CD14-positive monocyte (primary cell): ENCODE data around the gene DCAF6. TPM values are rescaled to one million over a fixed set of nuclear protein-coding genes. Genes with fewer than 3 reads are reported as not detected.

Experiments used
- DNase-seq, 3 donors: peaks; one replicate each; pipeline ENCODE4 v3.0.0-alpha.2; 2011 to 2022
- H2AFZ ChIP-seq: 2 replicates; pipeline ENCODE4 v1.6.0; 2012; ENCODE audit warnings: mild to moderate bottlenecking, low read depth, low read length, inconsistent platforms; ENCODE audit not compliant: insufficient read depth, poor library complexity, severe bottlenecking
- H3K27ac ChIP-seq, 2 donors: 1 replicate in 1 of 2; 2 replicates in 1 of 2; pipeline ENCODE4 v1.5.1; 2012 to 2013; ENCODE audit warnings: low read length in 2 of 2, control low read depth in 1 of 2, inconsistent platforms in 1 of 2, low read depth in 1 of 2, mild to moderate bottlenecking in 1 of 2
- H3K27me3 ChIP-seq, 2 donors: one replicate each; pipeline versions ENCODE4 v1.6.0 to v1.6.1; 2011 to 2013; ENCODE audit warnings: low read length in 2 of 2; ENCODE audit not compliant: control insufficient read depth in 2 of 2, insufficient read depth in 2 of 2
- H3K36me3 ChIP-seq, 2 donors: replicated peaks in 1 of 2; 1 replicate in 1 of 2; 2 replicates in 1 of 2; pipeline versions ENCODE4 v1.5.1 to v1.6.1; 2012 to 2013; ENCODE audit warnings: low read length in 2 of 2, control low read depth in 1 of 2, inconsistent platforms in 1 of 2, mild to moderate bottlenecking in 1 of 2; ENCODE audit not compliant: insufficient read depth in 2 of 2, control insufficient read depth in 1 of 2
- H3K4me1 ChIP-seq, 2 donors: 1 replicate in 1 of 2; 2 replicates in 1 of 2; pipeline versions ENCODE4 v1.5.1 to v1.6.1; 2012 to 2013; ENCODE audit warnings: low read length in 2 of 2, control low read depth in 1 of 2, inconsistent platforms in 1 of 2, mild to moderate bottlenecking in 1 of 2, moderate library complexity in 1 of 2; ENCODE audit not compliant: insufficient read depth in 2 of 2, control insufficient read depth in 1 of 2
- H3K4me2 ChIP-seq: replicated peaks from 2 replicates; pipeline ENCODE3; 2012; ENCODE audit warnings: low read length, moderate library complexity, mild to moderate bottlenecking; ENCODE audit not compliant: poor library complexity, severe bottlenecking; ENCODE audit errors: extremely low read depth
- H3K4me3 ChIP-seq, 3 experiments: fragments of 200-600 bp in 1 of 3; sonication (generic) in 1 of 3; replicated peaks in 1 of 3; 1 replicate in 2 of 3; 2 replicates in 1 of 3; pipeline ENCODE4 v1.5.1; 2011 to 2013; ENCODE audit warnings: low read length in 3 of 3, mild to moderate bottlenecking in 3 of 3, control low read depth in 2 of 3, low read depth in 2 of 3, inconsistent platforms in 1 of 3, moderate library complexity in 1 of 3
- H3K79me2 ChIP-seq: 2 replicates; pipeline ENCODE4 v1.6.0; 2012; ENCODE audit warnings: mild to moderate bottlenecking, control low read depth, inconsistent platforms, low read length, moderate library complexity; ENCODE audit not compliant: insufficient read depth
- H3K9ac ChIP-seq: 2 replicates; pipeline ENCODE4 v1.6.0; 2017; ENCODE audit warnings: low read length, mild to moderate bottlenecking; ENCODE audit not compliant: insufficient read depth, poor library complexity, severe bottlenecking
- H3K9me3 ChIP-seq, 2 donors: replicated peaks in 1 of 2; 1 replicate in 1 of 2; 2 replicates in 1 of 2; pipeline versions ENCODE4 v1.5.1 to v1.6.1; 2012 to 2013; ENCODE audit warnings: low read length in 2 of 2, control low read depth in 1 of 2; ENCODE audit not compliant: control insufficient read depth in 1 of 2, insufficient read depth in 1 of 2
- H4K20me1 ChIP-seq: 2 replicates; pipeline ENCODE4 v1.6.0; 2012; ENCODE audit warnings: mild to moderate bottlenecking, low read length, control low read depth, moderate library complexity; ENCODE audit not compliant: insufficient read depth
- H3K27ac Mint-ChIP-seq, 7 donors: one replicate each; pipeline ENCODE4 v1.8.0; 2020; ENCODE audit warnings: mild to moderate bottlenecking in 7 of 7, mixed read lengths in 7 of 7, moderate library complexity in 6 of 7, inconsistent platforms in 2 of 7
- H3K27me3 Mint-ChIP-seq, 3 donors: one replicate each; pipeline ENCODE4 v1.8.0; 2021 to 2022; ENCODE audit warnings: low read depth in 3 of 3, mild to moderate bottlenecking in 3 of 3, mixed read lengths in 3 of 3, moderate library complexity in 3 of 3, inconsistent platforms in 1 of 3
- H3K36me3 Mint-ChIP-seq, 2 donors: one replicate each; pipeline ENCODE4 v1.8.0; 2020; ENCODE audit warnings: mixed read lengths in 2 of 2, inconsistent platforms in 1 of 2, mild to moderate bottlenecking in 1 of 2
- H3K4me1 Mint-ChIP-seq: one replicate; pipeline ENCODE4 v1.8.0; 2020; ENCODE audit warnings: mild to moderate bottlenecking, mixed read lengths
- H3K4me3 Mint-ChIP-seq, 2 donors: one replicate each; pipeline ENCODE4 v1.8.0; 2020; ENCODE audit warnings: mild to moderate bottlenecking in 2 of 2, mixed read lengths in 2 of 2, moderate library complexity in 1 of 2
- H3K9me3 Mint-ChIP-seq, 7 donors: one replicate each; pipeline ENCODE4 v1.8.0; 2020 to 2022; ENCODE audit warnings: mixed read lengths in 7 of 7, mild to moderate bottlenecking in 6 of 7, moderate library complexity in 6 of 7, inconsistent platforms in 2 of 7
- CTCF ChIP-seq: fragments of 200-600 bp; IDR thresholded peaks from one replicate; pipeline ENCODE4 v1.8.0; 2022; ENCODE audit warnings: antibody characterized with exemption, mild to moderate bottlenecking
- WGBS: methylation state at CpG from one replicate; pipeline ENCODE4 v1.1.5; 2013; ENCODE audit warnings: missing lambda C conversion rate; ENCODE audit not compliant: insufficient coverage; 5-methylcytosine and 5-hydroxymethylcytosine counted together
- intact Hi-C, 2 donors: fragments of 100-400 bp; cut with micrococcal nuclease; formaldehyde crosslinking; loops; one replicate each; pipeline versions ENCODE4 v1.15.0 to v1.15.1; 2023
- polyA plus RNA-seq, 3 donors: library from polyadenylated mRNA; depleted of rRNA in 1 of 3; unstranded in 2 of 3; stranded (reverse) in 1 of 3; fragments of 300-500 nt in 2 of 3; fragments of >200 nt in 1 of 3; fragmentation: Illumina TruSeq in 2 of 3; gene quantifications; 1 replicate in 2 of 3; 2 replicates in 1 of 3; pipeline ENCODE4 v1.2.3, GENCODE V29; 2012 to 2021

The DCAF6 gene
- polyA plus RNA-seq, 3 donors = 11.8 to 16.1 (median 11.9) TPM

GRCh38 chr1:167936930-167937708, 636 bp downstream of the DCAF6 start, which contains the start of gene MPC2:
TSS of gene MPC2 (minus strand) at chr1:167937072. CDS start at chr1:167935841, 1,231 bp downstream.
- Histone ChIP-seq H3K36me3 (no peaks in the 10 kb centered on the region), H3K4me1 (peaks cover 19 to 35% of the 10 kb centered on the region in 2 donors), H2AFZ (peak within 1 kb of the TSS; percentile 93), H3K27ac (peak within 1 kb of the TSS; percentile 90 to 97), H3K4me2 (peak within 1 kb of the TSS; percentile 92), H3K4me3 (peak within 1 kb of the TSS; percentile 83 to 97 (median 90)), H3K9ac (peak within 1 kb of the TSS; percentile 84), H3K27me3 (no peaks in the 10 kb centered on the region), H3K79me2 (peaks cover 88% of the 10 kb centered on the region), H4K20me1 (no peaks in the 10 kb centered on the region), H3K9me3 (no peaks in the 10 kb centered on the region)
- no peak for TF ChIP-seq CTCF
- WGBS = 0% methylated on average over 34 of the region's 51 CpGs
- no peaks in the 10 kb centered on the region for H3K9me3 Mint-ChIP-seq
- H3K4me1 Mint-ChIP-seq = peaks cover 34% of the 10 kb centered on the region
- DNase-seq = peak; percentile 10 to 21 (median 14)
- peak within 1 kb of the TSS; percentile 96 to 100 (median 100) for H3K27ac Mint-ChIP-seq
- peaks cover 0 to 5% (median 3%) of the 10 kb centered on the region in 3 donors for H3K27me3 Mint-ChIP-seq
- intact Hi-C loops = loop anchor here (5.0 to 10.0 kb wide), 3 partner anchors 215 to 1092 kb away; partner anchors contain the start of genes MPZL1 (in 1 of the 2) and POU2F1 (in 1 of the 2)
- H3K36me3 Mint-ChIP-seq = peaks cover 2 to 3% of the 10 kb centered on the region in 2 donors
- peak within 1 kb of the TSS; percentile 90 to 99 for H3K4me3 Mint-ChIP-seq

GRCh38 chr1:167937709-167938010, 1.2 kb downstream of the DCAF6 start:
- peaks cover 2 to 7% of the 10 kb centered on the region in 2 donors for H3K36me3 Mint-ChIP-seq
- Histone ChIP-seq H3K9ac (peak overlapping the region; percentile 84), H4K20me1 (no peaks in the 10 kb centered on the region), H3K4me1 (peaks cover 19 to 35% of the 10 kb centered on the region in 2 donors), H3K9me3 (no peaks in the 10 kb centered on the region), H3K36me3 (no peaks in the 10 kb centered on the region), H3K4me3 (peak overlapping the region; percentile 83 to 97 (median 90)), H3K79me2 (peaks cover 92% of the 10 kb centered on the region), H3K4me2 (peak overlapping the region; percentile 92), H2AFZ (peak overlapping the region; percentile 93), H3K27me3 (no peaks in the 10 kb centered on the region), H3K27ac (peak overlapping the region; percentile 80 to 97)
- no CpG with 5 or more reads among the region's 5 CpGs for WGBS
- peaks cover 33% of the 10 kb centered on the region for H3K4me1 Mint-ChIP-seq
- no peak for DNase-seq
- intact Hi-C loops = loop anchor here (5.0 to 10.0 kb wide), 3 partner anchors 215 to 1093 kb away; partner anchors contain the start of genes MPZL1 (in 1 of the 2) and POU2F1 (in 1 of the 2)
- H3K9me3 Mint-ChIP-seq = no peaks in the 10 kb centered on the region
- TF ChIP-seq CTCF = no peak
- peak overlapping the region; percentile 84 to 100 (median 91) for H3K27ac Mint-ChIP-seq
- peaks cover 0 to 5% (median 3%) of the 10 kb centered on the region in 3 donors for H3K27me3 Mint-ChIP-seq
- peak overlapping the region; percentile 90 to 99 for H3K4me3 Mint-ChIP-seq
